Measurements from ENCODE around the gene WASHC3.

The WASHC3 gene

GRCh38 chr12:101966496-101966895 lies 95.3 kb downstream of the WASHC3 start:
- Mint-ChIP-seq H3K9me3 (ENCODE audit: low read depth) (peaks cover 5% of the 10 kb centered on the region), H3K36me3 (peaks cover under 1% of the 10 kb centered on the region), H3K27me3 (no peaks in the 10 kb centered on the region), H3K4me3 (no peak overlapping the region), H3K4me1 (ENCODE audit: low read depth) (peaks cover 13% of the 10 kb centered on the region), H3K27ac (no peak overlapping the region)

GRCh38 chr12:101963697-101964096 lies 98.1 kb downstream of the WASHC3 start:
- H3K9me3 Mint-ChIP-seq (ENCODE audit: low read depth): peaks cover 9% of the 10 kb centered on the region
- H3K4me1 Mint-ChIP-seq (ENCODE audit: low read depth): peaks cover 13% of the 10 kb centered on the region
- no peaks in the 10 kb centered on the region for H3K27me3 Mint-ChIP-seq
- H3K36me3 Mint-ChIP-seq: peaks cover 5% of the 10 kb centered on the region
- no peak overlapping the region for H3K4me3 Mint-ChIP-seq
- no peak overlapping the region for H3K27ac Mint-ChIP-seq

Data from activated naive CD8-positive, alpha-beta T cell (primary cell).